CD4-positive, alpha-beta T cell (primary cell): ENCODE measurements around the gene ADCY4. TPM values are rescaled to one million over a fixed set of nuclear protein-coding genes. Genes with fewer than 3 reads are reported as not detected.

Source experiments
- ATAC-seq: fragments of 200-7000 bp; cut with Tn5 transposase; one replicate; pipeline ENCODE4 v1.10.0; 2022; ENCODE audit warnings: mild to moderate bottlenecking; ENCODE audit not compliant: poor library complexity
- CTCF ChIA-PET: fragments of 350-600 bp; sonication (Branson Sonifier 250); formaldehyde crosslinking; loops from one replicate; lab custom pipeline; 2021; ENCODE audit warnings: antibody characterized with exemption, inconsistent platforms; lab: Charles Lee
- POLR2A ChIA-PET: fragments of 350-600 bp; sonication (Branson Sonifier 250); formaldehyde crosslinking; loops from one replicate; lab custom pipeline; 2021; ENCODE audit warnings: antibody characterized with exemption, inconsistent platforms; lab: Charles Lee
- DNase-seq, 14 experiments: peaks; one replicate each; pipeline ENCODE4 v3.0.0-alpha.2; 2013 to 2020; ENCODE audit warnings: mixed read lengths in 2 of 14
- H3K27ac ChIP-seq, 2 donors: one replicate each; pipeline versions ENCODE4 v1.5.1 to v1.7.0; 2013; ENCODE audit warnings: low read length in 2 of 2, low read depth in 1 of 2, mild to moderate bottlenecking in 1 of 2
- H3K27me3 ChIP-seq, 2 experiments: 1 replicate in 1 of 2; 2 replicates in 1 of 2; pipeline versions ENCODE4 v1.6.1 to v1.7.0; 2013; ENCODE audit warnings: low read length in 2 of 2, control low read depth in 1 of 2, mild to moderate bottlenecking in 1 of 2, moderate library complexity in 1 of 2; ENCODE audit not compliant: insufficient read depth in 2 of 2, control insufficient read depth in 1 of 2
- H3K36me3 ChIP-seq: one replicate; pipeline ENCODE4 v1.6.1; 2013; ENCODE audit warnings: low read length, control low read depth; ENCODE audit not compliant: insufficient read depth
- H3K4me1 ChIP-seq: one replicate; pipeline ENCODE4 v1.6.1; 2013; ENCODE audit warnings: low read length, control low read depth; ENCODE audit not compliant: insufficient read depth
- H3K4me3 ChIP-seq: one replicate; pipeline ENCODE4 v1.5.1; 2013; ENCODE audit warnings: mild to moderate bottlenecking, low read length, moderate library complexity
- H3K9me3 ChIP-seq, 2 experiments: 1 replicate in 1 of 2; 2 replicates in 1 of 2; pipeline versions ENCODE4 v1.6.1 to v1.7.0; 2013; ENCODE audit warnings: low read length in 2 of 2, mild to moderate bottlenecking in 2 of 2, control low read depth in 1 of 2, moderate library complexity in 1 of 2; ENCODE audit not compliant: control insufficient read depth in 1 of 2, insufficient read depth in 1 of 2
- H3K27ac Mint-ChIP-seq: one replicate; pipeline ENCODE4 v1.8.0; 2020; ENCODE audit warnings: mixed read lengths
- H3K27me3 Mint-ChIP-seq: one replicate; pipeline ENCODE4 v1.8.0; 2021; ENCODE audit warnings: mixed read lengths
- H3K36me3 Mint-ChIP-seq: one replicate; pipeline ENCODE4 v1.8.0; 2021; ENCODE audit warnings: low read depth, mixed read lengths
- H3K4me1 Mint-ChIP-seq: one replicate; pipeline ENCODE4 v1.8.0; 2021; ENCODE audit warnings: low read depth, mixed read lengths
- H3K4me3 Mint-ChIP-seq: one replicate; pipeline ENCODE4 v1.8.0; 2020; ENCODE audit warnings: mild to moderate bottlenecking, mixed read lengths
- H3K9me3 Mint-ChIP-seq: one replicate; pipeline ENCODE4 v1.8.0; 2020; ENCODE audit warnings: mixed read lengths
- intact Hi-C, 2 experiments: fragments of 100-400 bp; cut with DNase I in 1 of 2; cut with micrococcal nuclease in 1 of 2; formaldehyde crosslinking; loops; one replicate each; pipeline versions ENCODE4 v1.15.1 to v1.9.0; 2023 to 2025; cut with DNase I, micrococcal nuclease
- total RNA-seq, 174 experiments: library from RNA in 2 of 174; stranded (reverse) in 2 of 174; gene quantifications; one replicate each; pipeline ENCODE4 v1.2.3 and lab custom pipeline; 2021 to 2026
- TF ChIP-seq, protein P1 (sequence below): fragments of 200-600 bp; IDR thresholded peaks from one replicate; pipeline ENCODE4 v1.8.0; 2022; ENCODE audit warnings: antibody characterized with exemption, mild to moderate bottlenecking

Gene ADCY4
- total RNA-seq, 2 experiments from 2014 or later, result 4.7 to 5.9 TPM

DNA sequence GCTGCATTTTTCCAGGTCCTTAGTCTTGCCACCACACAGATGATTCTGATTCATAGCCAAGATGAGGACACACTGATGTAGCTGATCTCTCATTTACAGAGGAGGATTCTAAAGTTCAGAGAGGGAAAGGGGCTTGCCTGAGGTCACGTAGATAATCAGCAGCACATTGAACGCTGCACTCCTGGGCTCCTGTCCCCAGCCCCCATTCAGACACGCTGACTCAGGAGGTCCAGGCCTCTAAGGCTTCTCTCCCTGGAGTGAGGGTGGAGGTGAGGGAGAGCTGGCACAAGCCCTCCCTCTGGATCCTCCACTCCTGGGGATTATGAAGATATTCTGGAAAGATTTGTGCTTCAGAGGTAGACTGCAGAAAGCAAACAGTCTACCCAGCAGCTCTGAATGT, 43.5 kb upstream of the ADCY4 start:
- POLR2A ChIA-PET, result interaction anchor here (1.9 kb wide), 1 partner anchor 52 kb away, joined by 5 read pairs; no protein-coding TSS in a partner anchor

GRCh38 chr14:24377657-24378056, 42.8 kb upstream of the ADCY4 start:
- CTCF ChIA-PET, result no interaction called here
- H3K27me3 Mint-ChIP-seq, result no peaks in the 10 kb centered on the region
- no peaks in the 10 kb centered on the region for H3K4me1 ChIP-seq
- no peaks in the 10 kb centered on the region for H3K36me3 ChIP-seq
- no peak overlapping the region for H3K4me3 Mint-ChIP-seq
- H3K27ac ChIP-seq, result no peak overlapping the region
- no peaks in the 10 kb centered on the region for H3K4me1 Mint-ChIP-seq
- no peak for ATAC-seq
- intact Hi-C loops, result no loop called here
- H3K9me3 ChIP-seq, result no peaks in the 10 kb centered on the region
- no peaks in the 10 kb centered on the region for H3K36me3 Mint-ChIP-seq
- no peak overlapping the region for H3K4me3 ChIP-seq
- no peak overlapping the region for H3K27ac Mint-ChIP-seq
- POLR2A ChIA-PET, result interaction anchor here (1.9 kb wide), 1 partner anchor 53 kb away, joined by 5 read pairs; no protein-coding TSS in a partner anchor
- peaks cover 3 to 4% of the 10 kb centered on the region in 2 experiments for H3K27me3 ChIP-seq
- no peaks in the 10 kb centered on the region for H3K9me3 Mint-ChIP-seq
- TF ChIP-seq, protein P1, sequence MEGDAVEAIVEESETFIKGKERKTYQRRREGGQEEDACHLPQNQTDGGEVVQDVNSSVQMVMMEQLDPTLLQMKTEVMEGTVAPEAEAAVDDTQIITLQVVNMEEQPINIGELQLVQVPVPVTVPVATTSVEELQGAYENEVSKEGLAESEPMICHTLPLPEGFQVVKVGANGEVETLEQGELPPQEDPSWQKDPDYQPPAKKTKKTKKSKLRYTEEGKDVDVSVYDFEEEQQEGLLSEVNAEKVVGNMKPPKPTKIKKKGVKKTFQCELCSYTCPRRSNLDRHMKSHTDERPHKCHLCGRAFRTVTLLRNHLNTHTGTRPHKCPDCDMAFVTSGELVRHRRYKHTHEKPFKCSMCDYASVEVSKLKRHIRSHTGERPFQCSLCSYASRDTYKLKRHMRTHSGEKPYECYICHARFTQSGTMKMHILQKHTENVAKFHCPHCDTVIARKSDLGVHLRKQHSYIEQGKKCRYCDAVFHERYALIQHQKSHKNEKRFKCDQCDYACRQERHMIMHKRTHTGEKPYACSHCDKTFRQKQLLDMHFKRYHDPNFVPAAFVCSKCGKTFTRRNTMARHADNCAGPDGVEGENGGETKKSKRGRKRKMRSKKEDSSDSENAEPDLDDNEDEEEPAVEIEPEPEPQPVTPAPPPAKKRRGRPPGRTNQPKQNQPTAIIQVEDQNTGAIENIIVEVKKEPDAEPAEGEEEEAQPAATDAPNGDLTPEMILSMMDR, result no peak
- no peak for DNase-seq

More for the DNA sequence above, 43.5 kb upstream of the ADCY4 start:
- TF ChIP-seq, protein P1, result no peak
- intact Hi-C loops, result no loop called here
- Histone ChIP-seq H3K27ac (no peak overlapping the region), H3K4me3 (no peak overlapping the region), H3K4me1 (no peaks in the 10 kb centered on the region), H3K27me3 (peaks cover under 1 to 3% of the 10 kb centered on the region in 2 experiments), H3K9me3 (no peaks in the 10 kb centered on the region), H3K36me3 (no peaks in the 10 kb centered on the region)
- Mint-ChIP-seq H3K4me1 (no peaks in the 10 kb centered on the region), H3K27ac (no peak overlapping the region), H3K4me3 (no peak overlapping the region), H3K9me3 (no peaks in the 10 kb centered on the region), H3K36me3 (no peaks in the 10 kb centered on the region), H3K27me3 (no peaks in the 10 kb centered on the region)
- DNase-seq, result no peak
- no peak for ATAC-seq
- CTCF ChIA-PET, result no interaction called here

DNA sequence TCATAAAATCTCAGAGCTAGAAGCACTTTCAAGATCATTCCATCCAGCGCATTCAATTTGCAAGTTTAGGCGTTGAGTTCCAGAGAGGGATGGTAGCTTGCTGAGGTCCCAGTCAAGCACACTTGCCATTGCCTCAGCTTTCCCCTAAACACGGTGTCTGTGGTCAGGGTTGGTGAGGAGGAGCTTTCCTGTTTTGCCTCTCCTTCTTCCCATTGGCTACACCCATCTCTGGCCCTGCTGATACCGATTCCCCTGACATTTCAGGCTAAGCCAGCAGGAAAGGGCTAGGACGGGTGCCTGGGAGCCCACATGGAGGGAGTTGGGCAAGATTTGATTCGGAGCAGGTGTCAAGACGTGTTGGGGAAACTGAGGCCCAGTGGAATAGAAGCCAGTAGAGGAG, 42.3 kb upstream of the ADCY4 start:
- H3K27me3 Mint-ChIP-seq, result peaks cover 4% of the 10 kb centered on the region
- CTCF ChIA-PET, result no interaction called here
- H3K9me3 Mint-ChIP-seq, result no peaks in the 10 kb centered on the region
- POLR2A ChIA-PET, result no interaction called here
- H3K27ac ChIP-seq, result no peak overlapping the region
- no peak overlapping the region for H3K27ac Mint-ChIP-seq
- H3K4me1 ChIP-seq, result no peaks in the 10 kb centered on the region
- H3K4me3 Mint-ChIP-seq, result no peak overlapping the region
- peaks cover 3 to 4% of the 10 kb centered on the region in 2 experiments for H3K27me3 ChIP-seq
- H3K36me3 Mint-ChIP-seq, result no peaks in the 10 kb centered on the region
- no peaks in the 10 kb centered on the region for H3K9me3 ChIP-seq
- H3K4me1 Mint-ChIP-seq, result no peaks in the 10 kb centered on the region
- TF ChIP-seq, protein P1, result no peak
- intact Hi-C loops, result no loop called here
- H3K4me3 ChIP-seq, result no peak overlapping the region
- DNase-seq (no peak), ATAC-seq (no peak)
- H3K36me3 ChIP-seq, result no peaks in the 10 kb centered on the region
